ENCODE measurements around the gene FKBP4. TPM values are rescaled to one million over a fixed set of nuclear protein-coding genes. Genes with fewer than 3 reads are reported as not detected.
A peak's percentile ranks its signal among the peaks of the same experiment; 100 is the strongest.

Gene FKBP4
- total and polyA plus RNA-seq, 2 of the 8 experiments (the other 6 are each of a cell fraction or from before 2014, with no cell fraction given): 72.6 to 243 TPM

DNA sequence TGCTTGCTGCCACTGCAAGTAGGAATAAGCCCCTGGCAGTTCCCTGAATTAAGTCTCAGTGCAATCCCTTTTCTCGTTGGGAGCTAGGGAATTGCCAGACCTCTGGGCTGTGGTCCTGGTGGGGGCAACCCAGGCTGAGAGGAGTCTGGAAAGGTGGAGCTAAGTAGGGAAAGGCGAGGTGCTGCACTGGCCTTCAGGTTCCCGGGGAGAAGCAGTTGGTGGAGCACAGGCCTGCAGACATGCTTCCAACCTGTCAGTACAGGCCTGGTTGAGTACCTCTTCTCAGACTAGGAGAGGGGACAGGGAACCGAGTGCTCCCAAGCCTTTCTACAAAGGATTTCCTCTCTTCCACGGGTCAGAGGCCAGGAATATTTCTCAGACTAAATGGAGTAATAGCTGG, 38.6 kb downstream of the FKBP4 start:
- FAIRE-seq (no peak), DNase-seq (ENCODE audit: low read depth in 1 of 2, low spot score in 2 of 2) (no peak)
- Histone ChIP-seq H3K79me1 (ENCODE audit: low read depth, low read length) (no peaks in the 10 kb centered on the region), H3K23me2 (ENCODE audit: low read depth, low read length) (no peaks in the 10 kb centered on the region; the same call in 1 of the 2 replicates), H3K14ac (ENCODE audit: insufficient read length) (no peak overlapping the region), H4K5ac (ENCODE audit: insufficient read length, low read depth, low read length) (no peak overlapping the region), H3K9me3 (ENCODE audit: insufficient read depth in 2 of 2, low read depth in 1 of 2, low read length in 1 of 2) (no peaks in the 10 kb centered on the region), H2BK120ac (replicated peaks; ENCODE audit: low read depth, low read length) (no peak overlapping the region), H3K4me3 (ENCODE audit: extremely low read depth in 1 of 4, insufficient read depth in 2 of 4, low read depth in 3 of 4, low read length in 4 of 4) (no peak overlapping the region), H3K79me2 (ENCODE audit: control insufficient read depth in 1 of 2, insufficient read depth in 2 of 2, low read length in 2 of 2) (no peaks in the 10 kb centered on the region), H2BK5ac (ENCODE audit: low read depth, low read length) (no peak overlapping the region), H3K9ac (replicated peaks in 1 of 4; ENCODE audit: extremely low read depth in 1 of 4, low read depth in 3 of 4, low read length in 3 of 4) (no peak overlapping the region), H2BK12ac (ENCODE audit: low read depth, low read length) (no peak overlapping the region), H4K20me1 (replicated peaks in 1 of 2; ENCODE audit: control insufficient read depth in 1 of 2, insufficient read depth in 2 of 2, low read length in 2 of 2) (no peaks in the 10 kb centered on the region), H3K4me1 (replicated peaks in 1 of 4; ENCODE audit: control insufficient read depth in 3 of 4, insufficient read depth in 4 of 4, low read length in 3 of 4) (peaks cover 0 to 14% (median 9%) of the 10 kb centered on the region in 4 experiments; a peak in 6 of 7 replicates), H3K36me3 (ENCODE audit: control insufficient read depth in 2 of 4, insufficient read depth in 4 of 4, low read length in 3 of 4) (no peaks in the 10 kb centered on the region; a peak in 2 of 8 replicates), H3K4ac (replicated peaks; ENCODE audit: insufficient read length, low read depth, low read length) (no peak overlapping the region), H3K56ac (replicated peaks; ENCODE audit: insufficient read length, low read depth, low read length) (no peak overlapping the region), H2BK20ac (ENCODE audit: low read length) (no peak overlapping the region), H4K91ac (replicated peaks; ENCODE audit: insufficient read length, low read length) (no peak overlapping the region), H2AK5ac (ENCODE audit: low read depth, low read length) (no peak overlapping the region), H3K23ac (ENCODE audit: insufficient read length) (no peak overlapping the region), H2BK15ac (ENCODE audit: low read length) (no peak overlapping the region), H3K4me2 (ENCODE audit: insufficient read depth in 1 of 2, low read depth in 2 of 2, low read length in 2 of 2) (no peak overlapping the region), H3K27me3 (replicated peaks in 1 of 4; ENCODE audit: control insufficient read depth in 3 of 4, extremely low read depth in 1 of 4, insufficient read depth in 3 of 4, low read length in 3 of 4) (no peaks in the 10 kb centered on the region; a peak in 1 of 7 replicates), H4K8ac (ENCODE audit: extremely low read depth, insufficient read depth, low read length) (peak overlapping the region; percentile 14; the same call in 1 of the 2 replicates), H3K27ac (ENCODE audit: low read depth, low read length) (no peak overlapping the region), H2AFZ (ENCODE audit: low read length) (no peak overlapping the region), H3K18ac (ENCODE audit: extremely low read depth, low read length) (no peak overlapping the region)
- TF ChIP-seq CEBPB (IDR thresholded peaks at IDR 0.05; ENCODE audit: low read depth, low read length) (no peak), KDM4A (IDR thresholded peaks at IDR 0.05; ENCODE audit: low read depth, low read length, severe bottlenecking) (no peak)
- WGBS, 2 experiments (ENCODE audit: extremely low coverage in 1 of 2, insufficient coverage in 1 of 2, insufficient read length in 1 of 2, insufficient replicate concordance in 2 of 2, low coverage in 1 of 2, low lambda C conversion rate in 2 of 2, missing lambda C conversion rate in 1 of 2): 85% methylated on average over 5 of the region's 5 CpGs; no CpG with 5 or more reads in 1 of the 2 experiments
- ChIA-PET CTCF (ENCODE audit: partially characterized antibody) (interaction anchor here (1.1 to 6.9 kb wide), 6 partner anchors 9 to 93 kb away, joined by 3 to 52 read pairs (median 5); no protein-coding TSS in a partner anchor), POLR2A (ENCODE audit: partially characterized antibody) (interaction anchor here (1.0 to 6.3 kb wide), 4 partner anchors 11 to 93 kb away, joined by 4 to 58 read pairs (median 18); no protein-coding TSS in a partner anchor)
